Stimulated activated CD8-positive, alpha-beta memory T cell treated with anti-CD3 and anti-CD28 coated beads, Interleukin-2, amount 100 ng/mL, for 48 hours (primary cell): ENCODE results near the gene AMIGO3.

ENCODE experiments used
- DNase-seq, 2 donors: peaks; one replicate each; pipeline ENCODE4 v3.0.0-alpha.2; 2020; ENCODE audit warnings: low read depth in 2 of 2

The AMIGO3 gene

GRCh38 chr3:49724586-49724985, 5.1 kb upstream of the AMIGO3 start:
- DNase-seq: no peak

DNA sequence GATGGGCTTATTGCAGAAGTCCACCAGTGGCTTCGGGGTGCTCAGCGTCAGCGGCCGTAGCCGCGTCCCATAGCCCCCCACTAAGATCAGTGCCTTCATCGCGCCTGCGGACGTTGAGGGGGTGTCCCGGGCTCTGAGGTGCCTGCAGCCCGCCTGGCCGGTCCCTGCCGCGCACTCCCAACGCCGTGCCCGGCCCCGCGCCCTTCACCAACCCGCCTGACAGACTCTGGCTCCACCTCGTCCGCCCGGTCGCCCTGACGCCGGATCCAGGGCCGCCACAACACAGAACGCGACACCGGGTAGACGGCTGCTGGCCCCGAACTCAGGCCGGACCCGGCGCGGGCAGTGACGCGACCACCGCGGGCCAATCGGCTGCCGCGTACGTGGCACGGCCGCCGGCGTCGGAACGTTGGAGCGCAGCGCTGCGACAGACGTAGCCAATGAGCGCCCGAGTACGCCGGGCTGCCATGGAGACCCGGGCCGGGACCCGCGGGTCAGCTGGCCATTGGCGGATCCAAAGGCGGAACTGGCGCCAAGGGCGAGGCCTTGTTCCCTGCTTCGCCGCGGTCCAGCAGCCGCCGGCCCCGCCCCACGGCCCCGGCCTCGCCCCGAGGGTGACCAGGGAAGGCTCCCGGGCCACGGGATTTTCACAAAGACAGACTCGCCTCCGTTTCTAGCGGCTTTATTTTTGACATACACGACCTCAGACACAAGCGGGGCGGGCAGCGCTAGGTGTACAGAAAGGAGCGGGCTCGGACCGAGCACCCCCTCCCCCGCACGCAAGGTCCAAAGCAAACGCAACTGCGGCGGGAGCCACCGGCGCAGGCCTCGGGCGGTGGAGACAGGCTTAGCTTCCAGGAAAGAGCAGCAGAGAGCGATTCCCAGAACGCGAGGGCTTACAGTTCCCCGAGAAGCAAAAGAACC, 4.4 kb upstream of the AMIGO3 start, which contains the start of gene GMPPB:
Gene GMPPB, minus strand, starts transcription at position 324 of the 924 bp plus-strand sequence. Its CDS starts 225 bp downstream, at position 99.
- DNase-seq: peak; percentile 94 to 95

- peak; percentile 37 to 50 for DNase-seq
Measured at GRCh38 chr3:49723296-49723627, 3.8 kb upstream of the AMIGO3 start.

DNA sequence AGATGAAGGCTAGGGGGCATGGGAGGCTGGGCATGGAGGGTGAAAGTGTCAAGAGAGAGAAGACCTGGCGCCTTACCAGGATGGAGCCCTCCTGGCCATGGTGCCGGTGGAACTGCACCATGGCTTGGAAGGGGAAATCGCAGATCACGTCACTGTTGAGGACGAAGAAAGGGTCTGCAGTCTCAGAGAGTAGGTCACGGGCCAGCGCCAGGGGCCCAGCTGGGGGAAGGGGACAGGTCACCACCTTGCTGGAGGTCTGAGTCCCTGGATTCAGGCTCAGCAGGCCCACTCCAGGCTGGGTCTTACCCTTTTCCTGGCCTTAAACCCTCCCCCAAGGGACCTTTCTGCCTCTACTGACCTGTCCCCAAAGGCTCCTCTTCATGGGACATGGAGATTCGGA, 3.4 kb upstream of the AMIGO3 start:
- DNase-seq: no peak

DNA sequence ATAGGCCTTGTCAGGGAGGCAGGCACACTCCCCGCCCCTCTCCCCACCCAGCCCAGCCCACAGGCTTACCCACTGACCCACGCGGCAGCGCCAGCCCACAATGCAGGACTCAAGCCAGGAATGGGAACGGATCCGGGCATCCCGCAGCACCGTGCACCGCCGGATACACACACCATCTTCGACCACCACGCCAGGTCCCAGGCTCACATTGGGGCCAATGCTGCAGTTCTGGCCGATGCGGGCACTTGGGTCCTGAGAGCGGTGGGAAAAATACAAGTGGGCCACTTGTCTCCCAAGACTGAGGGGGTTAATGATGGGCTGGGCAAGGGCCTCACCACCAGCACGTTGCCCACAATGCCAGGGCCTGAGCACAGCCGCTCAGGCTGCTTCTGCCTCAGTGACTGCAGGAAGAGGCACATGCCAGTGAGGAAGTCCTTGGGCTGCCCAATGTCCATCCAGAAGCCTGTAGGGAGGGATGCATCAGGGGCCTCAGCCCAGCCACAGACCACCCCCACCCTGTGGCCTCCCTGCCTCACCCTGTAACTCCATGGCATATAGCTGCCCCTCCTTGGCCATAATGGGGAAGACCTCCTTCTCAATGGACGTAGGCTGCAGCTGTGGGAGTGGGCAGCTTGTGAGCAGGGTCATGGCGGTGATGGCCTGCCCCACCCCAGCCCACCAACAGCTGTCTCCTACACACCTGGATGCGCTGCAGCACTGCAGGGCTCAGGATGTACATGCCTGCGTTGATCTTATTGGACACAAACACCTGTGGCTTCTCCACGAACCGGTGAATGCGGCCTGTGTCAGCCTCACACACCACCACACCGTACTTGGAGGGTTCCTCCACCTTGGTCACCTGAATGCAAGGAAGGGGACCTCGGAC, 2.7 kb upstream of the AMIGO3 start:
- no peak for DNase-seq

- DNase-seq: no peak
Measured at GRCh38 chr3:49721596-49721895, 2.1 kb upstream of the AMIGO3 start.

DNA sequence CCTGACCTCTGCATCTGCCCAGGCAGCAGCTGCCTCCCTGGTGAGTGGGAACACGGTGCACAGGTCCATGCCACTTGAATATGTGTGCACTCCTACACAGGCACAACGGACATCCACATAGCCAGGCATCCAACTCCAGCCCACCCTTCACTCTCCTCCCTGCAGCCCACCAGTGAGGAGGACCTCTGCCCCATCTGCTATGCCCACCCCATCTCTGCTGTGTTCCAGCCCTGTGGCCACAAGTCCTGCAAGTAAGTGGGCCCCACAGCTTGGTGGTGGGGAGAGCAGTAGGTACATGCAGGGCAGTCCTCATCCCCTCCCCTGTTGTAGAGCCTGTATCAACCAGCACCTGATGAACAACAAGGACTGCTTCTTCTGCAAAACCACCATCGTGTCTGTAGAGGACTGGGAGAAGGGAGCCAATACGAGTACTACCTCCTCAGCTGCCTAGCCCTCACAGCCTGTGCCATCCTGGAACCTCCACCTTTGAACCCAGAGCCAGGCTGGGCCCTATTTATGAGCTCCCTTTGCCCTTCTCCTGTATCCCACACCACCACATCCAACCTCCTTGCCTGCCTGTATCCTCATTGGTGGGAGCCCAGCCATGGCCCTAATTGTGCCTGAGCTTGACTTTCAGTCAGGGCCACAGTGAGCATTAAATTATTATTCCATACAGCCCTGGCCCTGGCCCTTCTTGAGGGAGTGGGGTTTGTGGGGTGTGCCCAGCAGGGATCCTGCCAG, 1.5 kb upstream of the AMIGO3 start:
- DNase-seq: no peak

- DNase-seq: no peak
Measured at GRCh38 chr3:49718858-49719213, 648 bp downstream of the AMIGO3 start.

- no peak for DNase-seq
Measured at GRCh38 chr3:49717959-49718857, 1.3 kb downstream of the AMIGO3 start.

DNA sequence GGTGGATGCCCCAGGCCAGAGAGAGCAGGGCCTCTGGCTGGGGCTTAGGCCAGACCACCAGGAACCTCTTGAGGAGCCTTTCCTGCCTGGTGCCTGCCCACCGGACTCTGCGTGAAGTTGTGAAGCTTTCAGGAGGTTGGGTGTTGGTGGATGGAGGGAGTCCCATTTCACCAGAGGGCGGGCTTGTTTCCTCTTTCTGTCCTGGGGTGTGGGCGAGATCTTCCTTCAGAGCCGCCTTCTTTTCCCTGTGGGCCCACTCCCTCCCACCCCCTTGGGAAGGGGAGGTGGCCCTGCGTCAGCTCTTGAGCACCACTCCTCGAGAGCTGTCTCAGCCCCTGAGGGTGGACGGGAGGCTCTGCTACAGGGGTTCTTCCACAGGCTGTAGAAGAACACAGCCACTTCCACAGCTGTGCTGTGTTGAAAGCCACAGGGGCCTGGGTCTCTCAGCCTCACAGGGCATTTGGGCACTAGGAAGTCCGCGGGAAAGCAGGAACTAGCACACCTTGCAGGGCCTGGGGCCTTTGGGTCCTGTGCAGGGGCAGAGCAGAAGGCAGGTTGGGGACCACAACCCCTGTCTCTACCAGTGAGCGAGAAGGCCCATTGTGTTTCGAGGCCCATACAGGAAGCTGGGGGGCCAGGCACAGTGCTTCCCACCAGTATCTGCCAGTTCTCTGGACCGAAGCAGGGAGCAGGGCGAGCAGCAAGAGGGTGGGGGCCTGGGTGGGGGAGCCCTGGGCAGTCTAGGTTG, 2.1 kb downstream of the AMIGO3 start:
- DNase-seq: no peak

- DNase-seq: no peak
Measured at GRCh38 chr3:49716691-49717210, 2.7 kb downstream of the AMIGO3 start.

- no peak for DNase-seq
Measured at GRCh38 chr3:49716169-49716568, 3.3 kb downstream of the AMIGO3 start.

DNA sequence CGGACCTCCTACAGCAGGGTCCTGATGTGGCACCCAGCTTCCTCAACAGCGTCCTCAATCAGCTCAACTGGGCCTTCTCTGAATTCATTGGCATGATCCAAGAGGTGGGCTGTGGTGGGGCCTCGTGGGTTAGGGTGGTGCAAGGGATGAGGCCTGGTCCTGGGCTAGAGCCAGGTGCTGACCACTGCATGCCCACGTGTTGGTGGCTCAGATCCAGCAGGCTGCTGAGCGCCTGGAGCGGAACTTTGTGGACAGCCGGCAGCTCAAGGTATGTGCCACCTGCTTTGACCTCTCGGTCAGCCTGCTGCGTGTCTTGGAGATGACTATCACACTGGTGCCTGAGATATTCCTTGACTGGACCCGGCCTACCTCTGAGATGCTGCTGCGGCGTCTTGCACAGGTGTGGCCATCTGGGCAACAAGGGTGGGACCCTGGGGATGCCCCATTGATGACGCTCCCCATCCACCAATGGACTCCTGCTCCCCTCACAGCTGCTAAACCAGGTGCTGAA, 3.8 kb downstream of the AMIGO3 start:
- DNase-seq: no peak

DNA sequence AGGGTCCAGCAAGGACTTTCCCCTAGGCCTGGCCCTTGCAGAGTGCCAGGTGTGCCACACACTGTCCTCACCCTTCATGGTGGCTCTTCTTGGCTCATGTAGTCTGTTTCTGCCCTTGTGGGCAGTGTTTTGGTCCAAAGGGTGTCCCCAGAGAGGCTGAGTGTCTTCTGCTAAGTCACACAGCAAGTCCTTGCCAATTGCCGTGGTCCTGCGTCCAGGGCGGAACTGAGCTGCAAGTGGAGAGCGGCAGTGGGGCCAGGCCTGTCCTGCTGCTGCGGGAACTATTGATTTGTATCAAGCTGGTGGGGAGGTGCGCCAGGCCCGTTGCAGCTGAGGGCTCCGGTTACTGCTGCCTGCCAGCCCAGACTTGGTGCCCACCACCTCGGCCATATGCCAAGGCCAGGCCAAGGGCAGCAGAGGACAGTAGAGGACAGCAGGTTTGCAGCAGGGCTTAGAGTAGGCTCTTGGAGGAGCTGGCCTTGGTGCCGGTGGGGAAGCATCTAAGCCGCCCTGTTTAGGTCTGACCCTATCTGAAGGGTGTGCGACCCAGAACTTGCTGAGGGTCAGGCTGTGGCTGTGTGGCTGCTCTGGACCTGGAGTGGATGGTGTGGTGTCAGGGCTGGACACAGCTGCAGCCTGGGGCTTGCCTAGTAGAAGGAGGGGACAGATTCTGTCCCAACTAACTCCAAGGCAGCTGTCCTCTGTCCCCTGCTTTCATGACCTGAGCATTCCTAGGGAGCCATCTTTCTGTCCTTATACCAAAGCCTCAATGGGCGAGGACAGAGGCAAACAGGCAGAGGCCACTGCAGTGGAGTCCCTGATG, 4.5 kb downstream of the AMIGO3 start:
- DNase-seq: no peak

GRCh38 chr3:49713336-49714105, 6.0 kb downstream of the AMIGO3 start:
- DNase-seq: no peak

GRCh38 chr3:49712631-49713317, 6.7 kb downstream of the AMIGO3 start:
- DNase-seq: no peak

DNA sequence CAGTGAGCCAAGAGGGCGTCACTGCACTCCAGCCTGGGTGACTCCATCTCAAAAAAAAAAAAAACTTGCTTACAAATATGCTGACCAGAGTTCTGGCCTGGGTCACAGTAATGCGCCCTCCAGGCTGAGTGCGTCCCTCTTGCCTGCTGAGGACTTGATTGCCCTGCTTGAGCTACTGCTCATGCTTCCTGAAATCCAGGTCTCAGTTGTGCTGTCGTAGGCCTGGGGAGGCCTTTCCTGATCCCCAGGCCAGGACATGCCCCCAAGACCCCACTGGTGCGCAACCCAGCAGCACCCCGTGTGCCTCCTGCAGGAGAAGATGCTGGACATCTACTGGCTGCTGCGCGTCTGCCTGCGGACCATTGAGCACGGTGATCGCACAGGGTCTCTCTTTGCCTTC, 7.3 kb downstream of the AMIGO3 start:
- DNase-seq: no peak

DNA sequence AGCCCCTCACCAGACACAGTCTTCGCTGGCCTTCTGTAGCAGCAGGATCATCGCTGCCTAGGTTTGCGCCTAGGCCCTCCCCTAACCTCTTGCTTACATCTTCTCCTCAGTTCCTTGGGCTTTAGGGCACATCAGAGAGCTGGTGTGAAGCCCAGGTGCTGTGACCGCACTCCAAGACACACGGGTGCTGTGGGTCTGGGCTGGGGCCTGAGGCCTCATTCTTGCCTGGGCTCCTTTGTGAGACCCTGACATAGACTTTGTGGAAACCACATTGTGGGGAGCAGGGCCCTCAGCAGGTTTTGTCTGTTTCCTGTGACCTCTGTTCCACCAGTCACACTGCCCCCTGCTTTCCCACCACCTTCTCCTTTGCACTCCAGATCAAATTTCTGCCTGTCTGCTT, 8.0 kb downstream of the AMIGO3 start:
- no peak for DNase-seq
